ENCODE measurements around the gene NDUFA1. TPM values are rescaled to one million over a fixed set of nuclear protein-coding genes. Genes with fewer than 3 reads are reported as not detected.
A peak's percentile ranks its signal among the peaks of the same experiment; 100 is the strongest.
"Not testable (repeated sequence)": the region's sequence is repeated elsewhere in the genome, so short reads cannot be mapped to it uniquely, and the experiment has no call there.

NDUFA1 gene
- 10 to 100 TPM; 65.9 to 74.7 TPM for total RNA-seq
- long read RNA-seq, donor 1, transcript NDUFA1-201 (3 exons, 766 nt), result major isoform, 21 of 39 reads
- long read RNA-seq, donor 1, partial matches to known transcripts, result 18 of 39 reads
- long read RNA-seq, donor 1, other reads (novel, unspliced or antisense), result 0 of 39 reads
- long read RNA-seq, donor 2, transcript NDUFA1-201 (3 exons, 766 nt), result major isoform, 15 of 19 reads
- long read RNA-seq, donor 2, partial matches to known transcripts, result 4 of 19 reads
- long read RNA-seq, donor 2, other reads (novel, unspliced or antisense), result 0 of 19 reads

DNA sequence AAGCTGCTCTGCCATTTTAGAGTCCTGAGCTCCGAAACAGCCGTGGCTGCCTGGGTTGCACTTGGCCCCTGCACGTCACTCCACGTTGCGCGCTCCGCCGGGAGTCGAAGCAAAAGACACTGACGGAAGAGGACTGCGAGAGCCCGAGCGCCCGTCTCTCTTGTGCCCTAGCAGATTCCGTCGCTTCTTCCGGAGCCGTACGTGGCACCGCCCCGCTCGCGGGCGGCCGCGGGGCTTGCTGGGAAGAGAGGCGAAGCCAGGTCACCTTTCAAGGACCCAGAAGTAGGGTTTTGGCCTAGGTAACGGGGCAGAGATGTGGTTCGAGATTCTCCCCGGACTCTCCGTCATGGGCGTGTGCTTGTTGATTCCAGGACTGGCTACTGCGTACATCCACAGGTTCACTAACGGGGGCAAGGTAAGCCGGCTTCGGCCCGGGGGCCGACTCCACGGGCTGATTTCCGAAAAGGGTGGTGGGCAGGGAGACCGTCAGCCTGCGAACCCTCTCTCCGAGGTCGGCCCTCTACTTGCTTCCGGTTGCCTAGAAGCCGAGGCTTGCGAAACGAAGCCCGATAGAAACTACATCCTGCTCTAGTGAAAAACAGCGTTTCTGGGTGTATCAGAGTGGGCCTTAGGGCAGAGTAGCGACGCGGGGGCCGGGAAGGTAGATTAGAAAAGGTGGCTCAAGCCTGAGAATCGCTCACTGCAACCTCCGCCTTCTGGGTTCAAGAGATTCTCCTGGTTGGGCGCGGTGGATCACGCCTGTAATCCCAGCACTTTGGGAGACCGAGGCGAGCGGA is at the start of gene NDUFA1, which contains the start of gene RNF113A:
TSS of gene NDUFA1 (plus strand) at position 234 of the 797 bp plus-strand sequence. CDS start at position 314, 80 bp downstream.
TSS of gene RNF113A (minus strand) at position 135 of the 797 bp plus-strand sequence. CDS start at position 15, 120 bp downstream.
- intact Hi-C loops (cut with DNase I), result loop anchor here in 1 of 2 donors (5.0 kb wide), 1 partner anchor 899 kb away; the partner anchor contains the start of gene LONRF3

DNA sequence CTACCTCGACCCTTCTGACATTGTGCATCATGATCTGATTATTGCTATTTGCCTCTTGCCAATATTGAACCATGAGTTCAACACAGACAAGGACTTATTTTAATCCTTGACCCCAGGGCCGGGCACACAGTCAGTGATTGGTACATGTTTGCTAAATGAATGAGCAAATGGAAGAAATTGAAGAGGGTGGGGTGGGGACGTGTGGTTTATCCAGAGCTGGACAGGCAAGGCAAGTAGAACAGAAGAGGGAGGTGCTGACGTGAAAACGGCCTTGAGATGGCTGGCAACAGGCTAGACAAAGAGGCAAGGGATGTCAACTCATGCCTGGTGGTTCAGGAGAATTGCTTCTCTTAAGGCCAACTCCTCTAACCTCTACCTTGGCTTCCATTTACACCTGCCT is 47.4 kb upstream of the NDUFA1 start:
- DNase-seq (ENCODE audit: low spot score); intact Hi-C loops (cut with DNase I): not testable (repeated sequence)

More for the DNA sequence above, at the start of gene NDUFA1, which contains the start of gene RNF113A:
- peak; percentile 95 for DNase-seq (ENCODE audit: low spot score)

DNA sequence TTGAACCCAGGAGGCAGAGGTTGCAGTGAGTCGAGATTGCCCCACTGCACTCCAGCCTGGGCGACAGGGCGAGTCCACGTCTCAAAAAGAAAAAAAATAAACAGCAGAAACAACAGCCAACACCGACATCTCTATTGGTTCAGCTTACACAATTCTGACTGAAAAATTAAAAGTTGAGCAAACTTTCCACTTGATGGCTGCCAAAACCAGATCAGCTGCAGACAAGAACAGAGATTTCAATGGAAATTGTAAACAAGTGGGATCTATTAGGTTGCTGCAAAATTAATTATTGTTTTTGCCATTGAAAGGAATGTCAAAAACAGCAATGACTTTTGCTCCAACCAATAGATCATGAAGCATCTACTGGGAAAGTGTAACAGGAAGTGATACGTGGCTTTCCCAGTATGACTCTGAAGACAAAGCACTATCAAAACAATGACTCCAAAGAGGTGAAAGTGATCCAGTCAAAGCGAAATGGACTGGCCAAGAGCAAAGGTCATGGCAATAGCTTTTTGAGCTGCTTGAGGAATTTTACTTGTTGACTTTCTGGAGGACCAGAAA is 45.2 kb upstream of the NDUFA1 start:
- DNase-seq (ENCODE audit: low spot score), result no peak
- intact Hi-C loops (cut with DNase I), result no loop called here

DNA sequence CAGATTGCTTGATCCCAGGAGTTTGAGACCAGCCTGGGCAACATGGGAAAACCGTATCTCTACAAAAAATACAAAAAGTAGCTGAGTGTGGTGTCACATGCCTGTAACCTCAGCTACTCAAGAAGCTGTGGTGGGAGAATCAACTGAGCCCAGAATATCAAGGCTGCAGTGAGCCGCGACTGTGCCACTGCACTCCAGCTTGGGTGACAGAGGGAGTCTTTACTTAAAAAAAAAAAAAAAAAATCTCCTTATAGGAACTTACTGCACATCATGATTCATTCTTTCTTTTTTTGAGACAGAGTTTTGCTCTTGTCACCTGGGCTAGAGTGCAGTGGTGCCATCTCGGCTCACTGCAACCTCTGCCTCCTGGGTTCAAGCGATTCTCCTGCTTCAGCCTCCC is 43.2 kb upstream of the NDUFA1 start:
- intact Hi-C loops (cut with DNase I), result no loop called here
- no peak for DNase-seq (ENCODE audit: low spot score)

DNA sequence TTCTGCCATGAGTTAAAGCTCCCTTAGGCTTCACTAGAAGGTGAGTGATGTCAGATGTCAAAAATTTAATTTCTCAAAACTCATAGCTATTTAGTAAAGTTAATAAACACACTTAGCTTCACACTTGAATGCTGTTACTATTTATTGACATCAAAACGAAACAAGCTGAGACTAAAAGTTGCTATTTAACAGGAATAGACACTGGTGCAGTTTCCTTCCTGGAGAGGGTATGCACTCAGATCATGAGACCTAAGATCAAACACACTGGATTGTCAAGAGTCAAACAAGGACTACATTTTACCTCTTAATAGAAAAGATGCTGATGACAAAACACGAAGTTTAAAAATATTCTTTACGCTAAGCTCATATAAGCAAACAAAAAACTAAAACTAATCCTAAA is 37.7 kb upstream of the NDUFA1 start:
- DNase-seq (ENCODE audit: low spot score), result no peak
- intact Hi-C loops (cut with DNase I), result no loop called here

DNA sequence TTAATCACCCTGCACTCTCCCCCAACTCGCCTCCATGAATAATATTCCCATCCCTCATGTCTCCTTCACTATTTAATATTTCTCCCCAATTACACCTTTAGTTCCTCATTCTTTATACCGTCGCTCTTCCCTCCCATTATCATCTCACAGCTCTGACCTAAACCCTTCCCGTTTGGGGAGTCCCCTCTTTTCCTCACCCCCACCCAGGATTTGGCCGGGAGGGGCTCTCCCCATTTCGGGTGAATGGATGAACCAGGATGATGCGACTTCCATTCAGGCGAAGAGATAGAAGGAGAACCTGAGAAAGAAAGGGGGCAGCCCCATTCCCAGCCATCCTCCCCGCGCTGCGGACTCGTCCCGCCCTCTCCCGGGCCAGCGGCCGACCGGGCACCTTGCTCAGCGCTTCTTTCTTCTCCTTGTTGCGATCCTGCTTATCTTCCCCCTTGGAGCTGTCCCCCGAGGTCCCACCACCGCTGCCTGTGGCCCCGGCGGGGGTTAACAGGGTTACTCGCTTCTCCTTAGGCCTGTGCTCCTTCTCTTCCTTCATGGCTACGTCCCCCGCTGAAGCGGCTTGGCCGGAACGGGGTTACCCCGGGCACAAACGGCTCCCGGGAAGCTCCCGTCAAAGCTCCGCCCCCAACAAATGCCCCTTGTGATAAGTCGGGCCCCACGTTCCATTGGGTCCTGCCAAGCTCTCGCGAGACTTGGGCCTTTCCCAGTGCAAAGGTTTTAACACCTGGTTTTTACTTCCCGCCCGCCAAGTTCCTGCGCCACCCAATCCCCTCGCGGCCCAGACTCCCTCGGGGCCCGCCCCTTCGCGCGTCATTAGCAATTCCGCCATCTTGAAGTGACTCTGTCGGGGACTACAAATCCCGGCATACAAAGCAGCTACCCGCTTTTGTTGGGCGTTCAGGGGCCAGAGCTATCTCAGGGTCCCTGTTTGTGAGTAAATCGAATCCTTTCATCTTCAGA is 19.0 kb upstream of the NDUFA1 start, which contains the start of gene UPF3B:
TSS of gene UPF3B (minus strand) at position 582 of the 972 bp plus-strand sequence. CDS start at position 547, 35 bp downstream.
- DNase-seq (ENCODE audit: low spot score), result peak; percentile 98
- intact Hi-C loops (cut with DNase I), result no loop called here

DNA sequence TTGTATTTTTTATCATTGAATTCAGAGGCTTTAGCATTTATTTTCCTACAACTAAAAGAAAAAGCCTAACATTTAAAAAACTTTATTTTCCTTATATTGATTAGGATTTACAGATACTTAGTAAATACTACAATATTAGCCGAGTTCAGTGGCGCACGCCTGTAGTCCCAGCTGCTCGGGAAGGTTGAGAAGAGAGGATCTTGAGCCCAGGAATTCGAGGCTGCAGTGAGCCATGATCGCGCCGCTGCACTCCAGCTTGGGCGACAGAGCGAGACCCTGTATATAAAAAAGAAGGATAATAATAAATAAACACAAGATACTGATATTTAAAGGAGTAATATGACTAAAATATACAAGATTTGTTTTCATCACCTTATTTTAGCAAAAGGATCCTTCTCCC is 18.2 kb upstream of the NDUFA1 start:
- no peak for DNase-seq (ENCODE audit: low spot score)
- intact Hi-C loops (cut with DNase I), result no loop called here

DNA sequence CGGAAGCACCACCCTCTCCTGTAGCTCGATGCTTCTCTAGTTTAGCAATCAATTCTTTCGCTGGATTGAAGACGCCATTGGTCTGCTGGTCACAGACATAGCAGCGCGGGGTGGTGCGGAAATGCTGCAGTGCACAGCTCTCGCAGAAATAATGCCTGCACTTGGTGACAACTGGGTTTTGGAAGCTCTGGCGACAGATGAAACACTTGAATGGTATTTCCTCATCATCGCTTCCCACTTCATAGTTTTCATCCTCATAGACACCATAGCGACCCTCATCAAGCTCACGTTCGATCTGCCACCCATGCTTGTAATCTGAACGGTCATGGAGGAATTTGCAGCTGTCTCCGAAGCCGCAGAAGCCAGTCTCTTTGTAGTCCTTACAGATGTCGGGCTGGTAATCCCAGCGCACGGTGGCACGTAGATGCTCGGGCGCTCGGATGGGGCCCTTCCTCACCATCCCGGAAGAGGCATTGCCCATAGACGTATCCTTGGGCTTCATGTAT is 953 bp upstream of the NDUFA1 start:
- no peak for DNase-seq (ENCODE audit: low spot score)
- intact Hi-C loops (cut with DNase I), result loop anchor here in 1 of 2 donors (5.0 kb wide), 1 partner anchor 898 kb away; the partner anchor contains the start of gene LONRF3

DNA sequence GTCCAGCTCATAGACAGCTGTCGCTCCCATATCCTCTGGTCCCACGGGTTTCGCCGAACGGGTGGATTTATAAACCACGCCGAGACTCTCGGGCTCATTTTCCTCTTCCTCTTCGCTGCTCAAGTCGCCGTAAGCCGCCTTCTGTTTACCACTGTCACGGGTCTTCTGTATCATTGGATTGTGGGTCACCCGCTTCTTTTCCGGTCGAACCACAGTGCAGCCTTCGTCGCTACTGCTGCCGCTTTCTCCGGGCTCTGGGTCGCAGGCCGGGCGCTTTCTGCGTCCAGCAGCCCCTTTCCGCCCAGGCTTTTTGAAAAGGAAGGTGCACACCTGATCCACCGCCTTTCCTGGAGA is 410 bp upstream of the NDUFA1 start:
- intact Hi-C loops (cut with DNase I), result loop anchor here in 1 of 2 donors (5.0 kb wide), 1 partner anchor 899 kb away; the partner anchor contains the start of gene LONRF3

DNA sequence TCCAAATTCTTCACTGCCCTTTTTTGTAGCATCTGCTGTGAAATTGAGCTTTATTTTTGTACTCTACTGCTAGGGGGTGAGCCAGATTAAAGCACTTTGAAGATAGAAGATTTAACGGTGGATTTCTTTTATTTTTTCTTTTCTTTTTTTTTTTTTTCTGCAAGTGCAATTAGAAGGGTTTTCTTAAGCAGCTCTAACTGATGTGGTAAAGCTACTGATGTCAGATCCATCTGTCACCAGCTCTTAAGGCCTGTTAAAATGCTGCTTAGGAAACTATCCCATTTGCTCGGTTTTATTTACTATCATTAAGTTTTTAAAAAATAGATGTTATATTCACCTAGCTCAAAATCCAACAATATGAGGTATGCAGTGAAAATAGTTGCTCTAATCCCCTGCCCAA is 7.1 kb downstream of the NDUFA1 start:
- intact Hi-C loops (cut with DNase I), result no loop called here
- DNase-seq (ENCODE audit: low spot score), result no peak

More for the DNA sequence above, 410 bp upstream of the NDUFA1 start:
- DNase-seq (ENCODE audit: low spot score), result no peak

DNA sequence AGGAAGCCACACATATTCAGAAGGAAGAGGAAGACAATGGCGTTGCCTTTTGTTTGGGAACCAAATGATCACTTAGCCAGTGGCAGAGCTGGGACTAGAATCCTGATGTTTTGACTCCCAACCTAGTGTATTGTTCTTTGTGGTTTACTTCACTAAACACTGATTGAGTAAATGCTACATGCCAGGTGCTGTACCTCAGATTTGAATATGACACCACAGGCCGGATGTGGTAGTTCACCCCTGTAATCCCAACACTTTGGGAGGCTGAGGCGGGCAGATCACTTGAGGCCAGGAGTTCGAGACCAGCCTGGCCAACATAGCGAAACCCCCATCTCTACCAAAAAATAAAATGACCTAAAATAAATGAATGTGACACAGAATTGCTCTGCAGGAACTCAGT is 8.4 kb downstream of the NDUFA1 start:
- intact Hi-C loops (cut with DNase I), result no loop called here
- no peak for DNase-seq (ENCODE audit: low spot score)

DNA sequence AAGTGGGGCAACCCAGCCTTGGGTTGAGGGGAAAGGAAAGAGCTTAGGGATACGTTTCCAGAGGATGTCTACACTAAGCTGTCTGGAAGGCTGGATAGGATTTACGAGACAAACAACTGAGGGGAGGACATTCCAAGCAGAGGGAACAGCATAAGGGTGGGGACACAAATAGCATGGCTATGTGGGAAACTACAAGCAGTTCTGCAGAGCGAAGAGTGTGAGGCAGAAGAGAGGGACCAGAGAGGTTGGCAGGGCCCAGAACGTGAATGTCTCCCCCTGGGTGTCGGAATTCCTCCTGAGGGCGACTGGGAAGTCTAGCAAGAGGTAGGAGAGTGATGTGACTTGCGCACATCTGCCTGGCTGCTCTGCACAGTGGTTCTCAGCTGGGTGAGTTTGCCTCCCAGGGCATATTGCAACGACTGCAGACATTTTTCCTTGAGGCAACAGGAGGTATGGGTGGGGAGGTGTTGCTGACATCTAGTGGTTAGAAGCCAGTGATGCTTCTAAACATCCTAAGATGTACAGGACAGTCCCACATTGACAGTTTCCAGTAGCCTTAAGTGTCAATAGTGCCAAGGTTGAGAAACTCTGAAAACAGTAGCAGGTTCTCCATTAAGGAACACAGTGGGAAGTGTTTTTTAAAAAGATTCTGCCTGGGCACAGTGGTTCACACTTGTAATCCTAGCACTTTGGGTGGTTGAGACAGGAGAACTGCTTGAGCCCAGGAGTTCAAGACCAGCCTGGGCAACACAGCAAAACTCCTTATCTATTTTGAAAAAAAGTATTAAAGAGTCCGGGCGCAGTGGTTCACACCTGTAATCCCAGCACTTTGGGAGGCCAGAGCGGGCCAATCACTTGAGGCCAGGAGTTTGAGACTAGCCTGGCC is 9.2 kb downstream of the NDUFA1 start:
- no peak for DNase-seq (ENCODE audit: low spot score)
- intact Hi-C loops (cut with DNase I), result no loop called here

DNA sequence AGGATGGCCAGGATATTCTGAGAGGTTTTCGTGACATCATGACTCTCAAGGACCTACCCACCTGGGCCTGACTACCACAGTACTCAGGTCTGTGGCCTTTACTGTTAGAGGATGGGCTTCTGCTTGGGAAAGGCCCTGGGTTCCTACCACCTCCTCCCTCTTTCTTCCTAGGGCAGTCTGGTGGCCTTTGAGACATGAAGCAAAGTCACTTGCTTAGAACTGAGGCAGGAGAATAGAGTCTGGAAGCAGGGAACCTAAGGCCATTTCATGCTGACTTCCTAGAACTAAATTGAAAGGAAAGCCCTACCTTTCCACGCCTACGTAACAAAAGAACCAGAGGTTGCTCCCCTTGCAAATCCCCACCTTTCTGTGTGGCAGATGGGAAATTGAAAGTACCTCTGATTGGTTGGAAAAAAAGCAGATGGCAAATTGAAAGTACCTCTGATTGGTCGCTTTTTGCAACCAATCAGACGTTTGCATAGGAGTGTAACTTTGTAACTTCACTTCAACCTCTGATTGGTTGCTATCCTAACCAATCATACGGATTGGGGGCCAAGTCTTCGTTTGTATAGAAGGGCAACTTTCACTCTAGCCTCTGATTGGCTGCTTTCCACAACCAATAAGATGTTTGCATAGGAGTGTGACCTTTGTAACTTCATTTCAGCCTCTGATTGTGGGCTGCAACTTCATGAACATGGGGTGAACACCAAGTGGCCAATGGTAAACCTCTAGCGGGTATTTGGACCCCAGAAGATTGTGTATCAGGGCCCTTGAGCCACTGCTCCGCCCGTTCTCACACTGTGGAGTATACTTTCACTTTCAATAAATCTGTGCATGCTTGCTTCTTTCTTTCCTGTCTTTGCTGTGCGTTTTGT is 14.2 kb downstream of the NDUFA1 start:
- intact Hi-C loops (cut with DNase I), result no loop called here
- no peak for DNase-seq (ENCODE audit: low spot score)

DNA sequence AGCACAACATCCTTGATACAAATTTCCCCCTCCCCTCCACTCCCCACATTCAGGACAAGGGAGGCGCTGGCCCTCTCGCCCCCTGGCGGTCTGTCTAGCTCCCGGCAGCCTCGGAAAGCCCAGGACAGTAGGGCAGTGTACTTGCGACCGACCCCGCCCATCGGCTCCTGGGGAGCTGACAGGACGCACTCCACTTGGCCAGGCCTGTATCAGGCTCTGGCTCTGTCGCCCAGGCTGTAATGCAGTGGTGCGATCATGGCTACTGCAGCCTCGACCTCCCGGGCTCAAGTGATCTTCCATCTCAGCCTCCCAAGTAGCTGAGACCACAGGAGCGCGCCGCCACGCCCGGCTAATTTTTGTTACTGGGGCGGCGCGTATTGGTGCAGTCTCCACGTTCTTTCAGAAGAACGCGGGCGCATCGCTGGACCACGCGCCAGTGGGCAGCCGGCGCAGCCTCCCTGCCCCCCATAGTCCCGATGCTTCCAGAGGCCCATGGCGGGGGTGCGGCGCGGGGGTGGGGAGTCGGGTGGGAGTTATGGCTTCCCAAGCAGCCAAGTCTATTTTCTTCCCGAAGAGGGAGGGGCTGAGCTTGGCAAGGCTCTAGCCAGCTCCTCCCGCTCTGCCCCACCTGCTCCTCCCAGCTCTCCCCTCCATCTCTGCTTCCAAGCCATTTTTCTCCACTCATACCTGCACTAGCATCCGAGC is 16.2 kb downstream of the NDUFA1 start:
- intact Hi-C loops (cut with DNase I), result no loop called here
- DNase-seq (ENCODE audit: low spot score), result peak; percentile 84

DNA sequence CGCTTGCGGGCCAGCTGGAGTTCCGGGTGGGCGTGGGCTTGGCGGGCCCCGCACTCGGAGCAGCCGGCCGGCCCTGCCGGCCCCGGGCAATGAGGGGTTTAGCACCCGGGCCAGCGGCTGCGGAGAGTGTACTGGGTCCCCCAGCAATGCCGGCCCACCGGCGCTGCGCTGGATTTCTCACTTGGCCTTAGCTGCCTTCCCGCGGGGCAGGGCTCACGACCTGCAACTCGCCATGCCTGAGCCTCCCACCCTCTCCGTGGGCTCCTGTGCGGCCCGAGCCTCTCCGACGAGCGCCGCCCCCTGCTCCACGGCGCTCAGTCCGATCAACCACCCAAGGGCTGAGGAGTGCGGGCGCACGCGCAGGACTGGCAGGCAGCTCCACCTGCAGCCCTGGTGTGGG is 19.0 kb downstream of the NDUFA1 start:
- intact Hi-C loops (cut with DNase I); DNase-seq (ENCODE audit: low spot score): not testable (repeated sequence)

Measured in posterior vena cava (tissue), 2 donors.